ENCODE results near the gene LYST.

DNA sequence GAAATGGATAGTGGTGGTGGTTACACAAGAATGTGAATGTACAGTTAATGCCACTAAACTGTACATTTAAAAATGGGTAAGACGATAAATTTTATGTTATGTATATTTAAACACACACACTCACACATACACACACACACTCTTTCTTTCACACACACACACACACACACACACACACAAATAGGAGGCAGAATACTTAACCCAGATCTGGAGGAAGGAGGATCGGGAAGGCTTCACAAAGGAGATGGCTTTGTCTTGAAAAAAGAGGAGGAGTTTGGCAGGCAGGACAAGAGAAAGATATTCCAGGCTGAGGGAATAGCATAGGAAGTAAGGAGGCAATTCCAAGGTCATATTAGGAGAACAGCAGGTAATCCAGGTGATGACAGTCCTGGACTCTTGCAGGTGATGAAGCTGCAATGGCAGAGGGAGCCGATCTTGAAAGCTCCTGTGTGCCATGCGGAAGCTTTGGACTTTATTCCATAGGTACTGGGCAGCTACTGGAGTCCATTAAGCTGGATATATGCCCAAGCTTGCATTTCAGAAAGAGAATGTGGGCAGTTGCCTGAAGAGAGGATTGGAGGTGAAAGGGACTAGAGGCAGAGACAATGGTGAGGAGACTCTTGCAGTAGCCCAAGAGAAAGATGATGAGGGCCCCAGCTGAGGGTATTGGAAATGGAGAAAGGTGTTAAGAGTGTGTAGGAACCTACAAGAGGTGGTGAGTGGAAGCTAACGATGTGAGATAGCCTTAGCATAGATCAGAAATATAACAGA lies 15.4 kb upstream of the LYST start:
- TF ChIP-seq CTCF (IDR thresholded peaks at IDR 0.05; ENCODE audit: poor library complexity, severe bottlenecking) (no peak), POLR2AphosphoS5 (IDR thresholded peaks at IDR 0.05) (no peak)

Measured in neural cell (in vitro differentiated cells).